Subcutaneous adipose tissue (tissue), 4 donors: Measurements from ENCODE around the gene IGF1. TPM values are rescaled to one million over a fixed set of nuclear protein-coding genes. Genes with fewer than 3 reads are reported as not detected.

ENCODE experiments used
- total RNA-seq, 4 donors: library from RNA; depleted of rRNA; stranded (reverse); fragments of >200 nt; gene quantifications; one replicate each; pipeline ENCODE4 v1.1.0, GENCODE V29; 2016
- TF ChIP-seq, protein P1 (sequence below): fragments of 450-650 bp; IDR thresholded peaks from one replicate; pipeline ENCODE4 v1.5.1; 2016; ENCODE audit warnings: low read depth, mild to moderate bottlenecking, control low read depth, antibody characterized with exemption, moderate library complexity

IGF1 gene
- total RNA-seq, 4 donors from 2014 or later = 60.3 to 354 (median 140) TPM

DNA sequence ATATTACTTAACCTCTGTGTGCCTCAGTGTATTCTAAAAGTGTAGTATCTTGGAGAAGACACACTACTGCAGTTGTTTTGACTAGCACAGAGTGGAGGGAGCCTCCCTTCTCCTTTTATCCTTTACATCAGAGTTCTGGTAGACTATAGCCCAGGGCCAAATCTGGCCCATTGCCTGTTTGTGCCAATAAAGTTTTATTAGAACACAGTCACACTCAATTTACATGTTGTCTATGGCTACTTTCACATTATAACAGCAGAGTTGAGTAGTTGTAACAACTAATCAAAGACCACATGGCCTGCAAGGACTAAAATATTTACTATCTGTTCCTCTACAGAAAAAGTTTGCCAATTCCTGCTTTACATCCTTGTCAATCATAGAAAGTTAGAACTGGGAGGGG, 27.7 kb upstream of the IGF1 start:
- TF ChIP-seq, protein P1, sequence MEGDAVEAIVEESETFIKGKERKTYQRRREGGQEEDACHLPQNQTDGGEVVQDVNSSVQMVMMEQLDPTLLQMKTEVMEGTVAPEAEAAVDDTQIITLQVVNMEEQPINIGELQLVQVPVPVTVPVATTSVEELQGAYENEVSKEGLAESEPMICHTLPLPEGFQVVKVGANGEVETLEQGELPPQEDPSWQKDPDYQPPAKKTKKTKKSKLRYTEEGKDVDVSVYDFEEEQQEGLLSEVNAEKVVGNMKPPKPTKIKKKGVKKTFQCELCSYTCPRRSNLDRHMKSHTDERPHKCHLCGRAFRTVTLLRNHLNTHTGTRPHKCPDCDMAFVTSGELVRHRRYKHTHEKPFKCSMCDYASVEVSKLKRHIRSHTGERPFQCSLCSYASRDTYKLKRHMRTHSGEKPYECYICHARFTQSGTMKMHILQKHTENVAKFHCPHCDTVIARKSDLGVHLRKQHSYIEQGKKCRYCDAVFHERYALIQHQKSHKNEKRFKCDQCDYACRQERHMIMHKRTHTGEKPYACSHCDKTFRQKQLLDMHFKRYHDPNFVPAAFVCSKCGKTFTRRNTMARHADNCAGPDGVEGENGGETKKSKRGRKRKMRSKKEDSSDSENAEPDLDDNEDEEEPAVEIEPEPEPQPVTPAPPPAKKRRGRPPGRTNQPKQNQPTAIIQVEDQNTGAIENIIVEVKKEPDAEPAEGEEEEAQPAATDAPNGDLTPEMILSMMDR = no peak

DNA sequence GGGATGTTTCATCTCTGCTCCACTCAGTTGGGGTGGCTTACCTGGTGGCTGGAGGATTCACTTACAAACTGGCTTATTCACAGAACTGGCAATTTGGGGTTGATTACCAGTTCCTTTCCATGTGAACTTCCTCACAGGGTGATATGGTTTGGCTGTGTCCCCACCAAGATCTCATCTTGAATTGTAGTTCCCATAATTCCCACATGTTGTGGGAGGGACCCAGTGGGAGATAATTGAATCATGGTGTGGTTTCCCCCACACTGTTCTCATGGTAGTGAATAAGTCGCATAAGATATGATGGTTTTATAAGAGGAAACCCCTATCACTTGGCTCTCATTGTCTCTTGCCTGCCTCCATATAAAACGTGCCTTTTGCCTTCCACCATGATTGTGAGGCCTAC, 26.9 kb upstream of the IGF1 start:
- TF ChIP-seq, protein P1 = no peak

DNA sequence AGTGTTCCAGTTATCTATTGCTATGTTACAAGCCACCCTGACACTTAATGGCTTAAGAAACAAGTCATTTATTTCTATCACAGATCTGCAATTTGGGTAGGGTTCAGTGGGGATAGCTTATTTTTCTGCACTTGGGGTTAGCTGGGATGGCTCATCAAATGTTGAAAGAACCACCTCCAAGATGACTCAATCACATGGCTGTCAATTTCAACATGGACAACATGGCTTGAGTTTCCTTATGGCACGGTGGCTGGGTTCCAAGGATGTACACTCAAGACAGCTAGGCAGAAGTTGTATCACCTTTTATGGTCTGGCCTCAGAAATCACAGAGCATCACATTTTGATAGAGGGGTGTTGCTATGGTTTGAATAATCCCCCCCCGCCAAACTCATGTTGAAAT, 24.5 kb upstream of the IGF1 start:
- TF ChIP-seq, protein P1 = no peak

DNA sequence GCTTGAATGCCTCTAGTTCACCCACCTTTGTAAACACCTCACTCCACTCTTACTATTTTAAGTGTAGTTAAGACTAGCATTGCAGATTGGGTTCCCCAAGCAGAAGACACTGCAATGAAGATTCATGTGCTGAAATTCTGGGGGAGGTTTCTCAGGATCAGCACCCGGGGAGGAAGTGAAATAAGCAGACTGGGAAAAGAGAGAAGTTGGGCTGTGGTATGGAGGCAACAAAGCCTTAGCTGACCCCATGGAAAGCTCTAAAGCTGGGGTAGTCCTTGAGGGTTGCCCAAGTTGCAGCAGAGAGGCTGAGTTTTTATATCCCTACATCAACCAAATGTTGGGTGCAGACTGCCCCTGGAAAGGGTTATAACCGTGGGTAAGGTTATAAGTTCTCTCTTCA, 23.9 kb upstream of the IGF1 start:
- TF ChIP-seq, protein P1 = no peak

DNA sequence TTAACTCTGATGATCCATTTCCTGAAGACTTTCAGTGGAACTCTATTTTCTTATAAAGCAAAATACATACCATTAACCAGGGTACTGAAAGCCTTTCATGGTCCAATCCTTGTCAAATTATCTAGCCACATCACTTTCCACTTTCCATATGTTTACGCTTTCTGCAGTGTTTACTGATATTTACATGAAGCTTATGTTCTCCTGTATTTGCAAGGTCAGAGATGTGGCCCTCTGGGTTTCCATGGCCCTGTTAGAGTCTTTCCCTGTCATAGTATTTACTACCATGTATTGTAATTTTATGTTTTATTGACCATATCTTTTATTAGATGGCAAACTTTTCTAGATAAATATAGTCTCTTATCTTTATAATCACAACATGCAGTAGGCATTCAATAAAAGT, 23.5 kb upstream of the IGF1 start:
- TF ChIP-seq, protein P1 = no peak

DNA sequence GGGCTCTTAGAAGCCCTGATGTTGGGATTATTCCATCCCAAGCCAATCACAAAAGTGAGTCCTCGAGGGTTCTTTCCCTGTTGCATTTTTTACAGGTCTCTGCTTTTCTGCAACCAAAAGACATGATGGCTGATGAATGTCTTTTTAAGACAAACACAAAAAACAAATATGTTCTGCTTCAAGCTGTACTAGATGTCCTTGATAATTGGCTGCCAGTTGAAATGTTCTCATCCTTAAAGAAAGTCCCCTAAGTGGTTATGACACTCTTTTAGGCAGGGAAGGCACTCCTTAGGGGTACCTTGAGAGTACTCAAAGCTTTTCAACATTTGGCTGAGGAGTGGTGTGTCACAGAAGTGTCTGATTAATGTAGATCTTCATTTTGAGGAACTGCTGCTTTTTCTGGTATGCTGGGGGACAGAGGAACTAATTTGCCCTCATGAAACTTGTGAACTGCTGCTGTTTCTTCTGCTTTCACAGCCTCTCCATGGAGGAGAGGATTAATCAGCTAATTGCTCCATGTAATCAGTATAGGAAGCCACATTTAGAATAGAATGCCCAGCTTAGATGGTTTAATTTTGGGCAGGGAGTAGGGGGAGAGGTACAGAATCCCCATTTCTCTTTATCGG, 22.8 kb upstream of the IGF1 start:
- TF ChIP-seq, protein P1 = no peak

DNA sequence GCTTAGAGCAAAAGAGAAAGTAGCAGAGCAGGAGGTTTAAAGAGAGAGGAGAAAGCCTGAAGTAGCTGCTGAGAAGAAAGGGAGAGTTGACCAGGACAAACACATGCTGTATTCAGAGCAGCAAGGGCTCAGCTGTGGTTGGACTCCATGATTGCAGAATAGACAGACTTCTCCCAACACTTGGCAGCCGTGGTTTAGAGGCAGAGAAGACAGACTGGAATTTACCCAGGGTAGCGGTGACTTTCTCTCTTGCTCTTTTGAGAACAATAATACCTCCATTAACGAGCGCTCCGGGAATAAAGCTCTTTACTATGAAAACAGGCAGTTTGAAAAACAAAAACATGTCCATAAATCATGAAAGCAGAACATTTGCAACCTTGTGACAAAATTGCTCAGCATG, 21.4 kb upstream of the IGF1 start:
- TF ChIP-seq, protein P1 = no peak
